GM23338 (cell line): ENCODE measurements around the gene KCNMA1.

ENCODE experiments used
- CREB1 ChIP-seq: fragments of 250-450 bp; sonication (Bioruptor Pico); IDR thresholded peaks from 2 replicates; pipeline ENCODE4 v1.5.0; 2020; ENCODE audit warnings: low read depth, mild to moderate bottlenecking, moderate library complexity
- CTCF ChIP-seq, 2 experiments: fragments of 200-600 bp in 1 of 2; sonication (generic) in 1 of 2; conservative IDR thresholded peaks; 2 replicates each; pipeline versions ENCODE4 v1.5.1 to v1.6.1; 2016 to 2017; ENCODE audit warnings: antibody characterized with exemption in 2 of 2, low read depth in 2 of 2, mild to moderate bottlenecking in 2 of 2, moderate library complexity in 1 of 2
- ETS1 ChIP-seq: IDR thresholded peaks from 2 replicates; pipeline ENCODE4 v1.6.1; 2016; ENCODE audit warnings: antibody characterized with exemption
- EZH2 ChIP-seq: fragments of 200-600 bp; sonication (generic); IDR thresholded peaks from one replicate; pipeline ENCODE4 v1.8.0; 2017; ENCODE audit warnings: antibody characterized with exemption, mild to moderate bottlenecking, low read depth; ENCODE audit not compliant: unreplicated experiment
- EZH2phosphoT487 ChIP-seq: fragments of 200-600 bp; sonication (generic); IDR thresholded peaks from one replicate; pipeline ENCODE4 v1.8.1; 2018; ENCODE audit warnings: antibody characterized with exemption; ENCODE audit not compliant: unreplicated experiment
- JUNB ChIP-seq: IDR thresholded peaks from one replicate; pipeline ENCODE4 v1.6.1; 2016; ENCODE audit warnings: antibody characterized with exemption; ENCODE audit not compliant: unreplicated experiment
- POLR2AphosphoS5 ChIP-seq: IDR thresholded peaks from 2 replicates; pipeline ENCODE4 v1.6.1; 2016; ENCODE audit warnings: antibody characterized with exemption, low read depth
- REST ChIP-seq: IDR thresholded peaks from one replicate; pipeline ENCODE4 v1.6.1; 2018; ENCODE audit warnings: antibody characterized with exemption; ENCODE audit not compliant: unreplicated experiment
- STAT1 ChIP-seq: IDR thresholded peaks from one replicate; pipeline ENCODE4 v1.6.1; 2016; ENCODE audit warnings: antibody characterized with exemption; ENCODE audit not compliant: unreplicated experiment

GRCh38 chr10:77631241-77631640 is 6.4 kb downstream of the KCNMA1 start:
- no peak for TF ChIP-seq REST
- no peak for TF ChIP-seq CTCF (conservative IDR thresholded peaks at IDR 0.05; ENCODE audit: low read depth in 2 of 2)
- TF ChIP-seq POLR2AphosphoS5: no peak
- no peak for TF ChIP-seq ETS1
- TF ChIP-seq JUNB: no peak
- no peak for TF ChIP-seq EZH2phosphoT487
- no peak for TF ChIP-seq EZH2
- TF ChIP-seq CREB1 (CRISPR knock-in tag): no peak
- no peak for TF ChIP-seq STAT1
